Measurements from ENCODE around the gene CAMK2A.
A peak's percentile ranks its signal among the peaks of the same experiment; 100 is the strongest.

Gene CAMK2A

DNA sequence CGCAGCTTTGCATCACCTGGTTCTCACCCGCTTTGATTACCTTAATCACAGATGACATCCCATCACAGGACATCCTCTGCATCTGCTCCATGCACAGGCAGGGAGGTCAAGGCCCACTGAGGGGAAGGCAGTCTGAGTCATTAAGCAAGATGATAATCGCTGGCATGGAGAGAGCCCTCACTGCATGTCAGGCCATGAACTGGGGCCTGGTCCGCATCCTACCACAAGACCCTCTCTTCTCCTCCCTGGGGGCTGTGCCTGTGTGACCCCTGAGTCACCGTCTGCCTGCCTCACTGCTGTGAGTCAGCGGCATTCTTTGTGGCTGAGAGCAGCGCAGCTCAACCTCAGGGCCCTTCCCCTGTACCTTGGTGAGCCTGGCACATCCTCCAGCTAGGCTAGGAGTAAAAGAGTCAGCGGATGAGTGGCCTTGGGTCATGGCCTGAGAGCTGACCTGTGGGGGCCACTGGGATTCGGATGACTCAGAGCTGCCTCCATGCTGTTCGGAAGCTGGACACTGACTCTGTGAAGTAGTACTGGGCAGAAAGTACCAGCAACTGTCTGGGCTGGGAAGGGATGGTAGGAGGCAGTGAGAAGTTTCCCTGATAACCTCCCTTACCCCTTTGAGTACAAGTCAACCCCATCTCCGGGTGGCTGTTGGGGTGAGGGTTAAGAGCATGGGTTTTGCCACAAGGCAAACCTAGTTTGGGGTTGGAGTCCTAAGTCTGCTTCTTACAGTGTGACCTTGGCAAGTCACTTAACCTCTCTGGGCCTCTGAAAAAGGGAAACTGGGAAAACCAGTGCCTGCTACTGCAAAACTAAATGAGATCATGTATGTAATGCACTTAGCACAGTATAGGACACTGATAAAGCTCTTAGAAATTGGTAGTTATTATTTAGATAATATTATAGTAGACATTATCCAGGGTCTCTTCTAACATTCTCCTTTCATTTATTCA lies 27.8 kb upstream of the CAMK2A start:
- intact Hi-C loops (cut with DNase I), result no loop called here

DNA sequence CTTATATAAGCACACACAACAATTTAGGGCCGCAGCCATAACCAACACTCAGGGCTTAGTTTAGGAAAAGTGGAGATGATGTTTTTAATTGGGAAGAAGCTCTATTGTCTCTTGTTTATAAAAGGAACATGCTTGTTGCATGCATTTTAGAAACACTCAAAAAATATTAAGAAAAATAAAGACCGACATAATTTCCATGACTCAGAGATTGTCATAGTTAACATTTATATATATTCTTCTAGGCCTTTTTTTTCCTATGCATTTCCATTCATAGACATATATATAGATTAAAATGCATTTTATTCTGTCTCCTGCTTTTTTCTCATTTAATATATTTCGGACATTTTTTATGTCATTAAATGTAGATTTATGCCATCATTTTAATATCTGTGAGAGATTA lies 26.7 kb upstream of the CAMK2A start:
- intact Hi-C loops (cut with DNase I), result no loop called here
- no peak for DNase-seq

More for the DNA sequence above, 27.8 kb upstream of the CAMK2A start:
- no peak for DNase-seq

DNA sequence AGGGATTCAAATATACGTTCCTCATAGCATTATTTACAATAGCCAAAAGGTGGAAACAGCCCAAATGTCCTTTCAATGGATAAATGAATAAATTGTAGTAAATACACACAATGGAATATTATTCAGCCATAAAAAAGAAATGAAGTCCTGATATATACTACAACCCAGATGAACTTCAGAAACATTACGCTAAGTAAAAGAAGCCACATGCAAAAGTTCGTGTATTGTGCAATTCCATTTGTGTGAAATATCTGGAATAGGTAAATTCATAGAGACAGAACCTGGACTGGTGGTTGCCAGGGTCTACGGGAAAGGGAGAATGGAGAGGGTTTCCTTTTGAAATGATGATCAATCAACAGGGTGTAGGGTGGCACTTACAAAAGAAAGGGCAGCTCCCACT lies 25.7 kb upstream of the CAMK2A start:
- DNase-seq, result no peak
- intact Hi-C loops (cut with DNase I), result no loop called here

DNA sequence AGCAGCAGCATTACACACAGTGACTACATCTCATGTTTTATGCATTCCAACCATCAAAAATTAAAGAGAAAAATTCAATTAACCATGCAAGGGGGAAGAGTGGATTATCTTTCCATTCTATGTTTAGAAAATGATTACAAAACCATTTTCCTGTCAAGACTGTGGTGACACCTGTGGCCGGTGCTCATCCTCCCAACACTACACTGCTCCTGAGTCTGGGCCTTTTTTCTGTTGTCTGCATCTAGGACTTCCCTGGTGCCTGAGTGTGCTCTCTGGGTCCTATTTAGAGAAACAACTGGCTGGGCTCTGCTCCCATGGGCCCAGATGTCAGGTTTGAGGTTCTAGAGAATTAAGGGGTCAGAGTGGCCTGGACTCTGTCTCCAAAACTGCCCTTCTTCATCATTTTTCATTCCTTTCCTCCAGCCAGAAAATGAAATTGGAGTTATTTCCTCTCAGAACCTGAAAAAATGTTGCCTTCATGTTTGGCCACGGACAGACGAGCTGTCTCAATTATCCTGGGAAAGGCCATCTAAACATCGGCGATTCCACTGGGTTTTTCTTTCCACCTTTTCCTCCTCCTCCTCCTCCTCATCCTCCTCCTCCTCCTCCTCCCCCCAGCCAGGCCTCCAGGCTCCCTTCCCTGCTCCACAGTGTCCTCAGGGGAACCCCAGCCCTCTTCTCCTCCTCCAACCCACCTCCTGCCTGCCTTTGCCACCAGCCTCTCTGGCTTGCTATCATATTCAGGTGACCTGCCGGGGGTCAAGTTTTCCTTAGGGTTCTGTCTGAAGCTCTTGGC lies 24.5 kb upstream of the CAMK2A start:
- intact Hi-C loops (cut with DNase I), result no loop called here
- no peak for DNase-seq

DNA sequence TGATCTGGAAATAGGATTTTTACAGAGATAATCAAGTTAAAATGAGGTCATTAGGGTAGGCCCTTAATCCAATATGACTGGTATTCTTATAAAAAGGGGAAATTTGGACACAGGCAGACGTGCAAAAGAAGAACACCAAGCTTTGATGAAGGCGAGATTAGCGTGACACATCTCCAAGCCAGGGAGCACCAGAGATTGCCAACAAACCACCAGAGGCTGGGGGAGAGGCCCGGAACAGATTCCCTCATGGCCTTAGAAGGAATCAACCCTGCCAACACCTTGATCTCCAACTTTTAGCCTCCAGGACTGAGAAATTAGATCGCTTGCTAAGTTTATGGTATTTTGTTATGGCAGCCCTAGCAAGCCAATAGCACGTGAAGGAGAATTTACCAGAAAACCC lies 23.9 kb upstream of the CAMK2A start:
- intact Hi-C loops (cut with DNase I), result no loop called here
- DNase-seq, result no peak

DNA sequence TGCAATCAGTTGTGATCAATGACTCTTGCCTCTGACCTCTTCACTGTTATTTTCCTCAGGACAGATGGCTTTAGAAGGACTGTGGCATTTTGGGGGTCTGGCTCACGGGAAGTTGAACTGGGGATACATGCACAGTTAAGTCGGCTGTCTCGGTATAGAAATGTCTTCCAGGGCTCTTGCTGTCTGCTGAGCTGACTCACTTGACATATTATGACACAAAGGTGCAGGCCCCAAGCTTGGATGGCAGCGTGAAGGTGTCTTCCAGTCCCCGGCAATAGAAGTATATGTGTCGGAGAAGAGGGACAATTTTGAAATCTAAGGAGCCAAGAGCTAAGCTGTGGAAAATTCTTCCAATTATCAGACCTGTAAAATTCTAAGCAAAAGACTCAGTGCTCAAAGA lies 22.9 kb upstream of the CAMK2A start:
- DNase-seq, result peak in 1 of 10 donors; percentile 12
- intact Hi-C loops (cut with DNase I), result no loop called here

DNA sequence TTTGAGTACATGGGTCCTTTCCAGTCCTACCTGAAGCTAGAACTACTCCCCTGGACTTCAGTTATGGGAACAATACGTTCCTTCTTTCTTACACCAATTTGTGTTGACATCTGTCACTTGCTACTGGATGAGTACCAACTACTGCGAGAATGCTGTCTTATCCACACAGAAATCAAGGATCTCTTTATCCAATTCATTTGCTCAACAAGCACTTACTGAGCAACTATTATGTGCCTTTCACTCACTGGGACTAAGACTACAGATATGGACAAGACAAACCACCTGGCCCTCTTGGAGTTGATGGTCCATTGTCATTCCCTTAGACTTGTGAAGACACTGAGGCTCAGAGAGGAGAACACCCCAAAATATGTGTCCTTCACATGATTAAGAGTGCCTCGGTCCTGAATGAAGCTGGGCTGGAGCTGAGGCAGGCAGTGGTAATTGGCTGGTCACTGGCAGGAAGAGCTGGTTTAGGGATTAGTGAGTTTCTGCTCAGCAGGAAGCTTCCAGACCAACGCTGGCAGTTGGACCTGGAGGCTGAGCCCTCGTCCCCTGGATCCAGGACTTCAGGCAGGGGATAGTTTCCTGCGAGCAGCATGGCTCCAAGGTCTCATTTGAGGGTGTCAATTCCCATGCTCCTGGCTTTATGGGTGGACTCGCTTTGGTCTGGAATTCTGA lies 21.6 kb upstream of the CAMK2A start:
- DNase-seq, result no peak
- intact Hi-C loops (cut with DNase I), result no loop called here

DNA sequence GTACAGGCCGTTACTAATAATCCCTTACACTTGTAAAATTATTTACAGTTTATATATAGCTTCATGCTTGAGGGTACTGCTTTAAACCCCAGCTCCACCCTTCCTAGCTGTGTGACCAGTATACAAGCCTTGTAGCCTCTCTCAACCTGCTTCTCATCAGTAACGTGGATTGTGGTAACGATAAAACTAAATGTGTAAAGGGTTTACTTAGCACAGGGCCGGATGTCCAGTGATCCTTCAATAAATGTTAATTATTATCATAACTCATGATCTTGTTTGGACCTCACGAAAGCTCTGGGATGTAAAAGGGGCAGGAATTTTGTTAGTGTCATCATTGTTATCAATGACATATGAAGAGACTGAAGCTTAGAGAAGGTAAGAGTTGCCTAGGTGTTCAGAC lies 20.7 kb upstream of the CAMK2A start:
- intact Hi-C loops (cut with DNase I), result no loop called here
- DNase-seq, result no peak

DNA sequence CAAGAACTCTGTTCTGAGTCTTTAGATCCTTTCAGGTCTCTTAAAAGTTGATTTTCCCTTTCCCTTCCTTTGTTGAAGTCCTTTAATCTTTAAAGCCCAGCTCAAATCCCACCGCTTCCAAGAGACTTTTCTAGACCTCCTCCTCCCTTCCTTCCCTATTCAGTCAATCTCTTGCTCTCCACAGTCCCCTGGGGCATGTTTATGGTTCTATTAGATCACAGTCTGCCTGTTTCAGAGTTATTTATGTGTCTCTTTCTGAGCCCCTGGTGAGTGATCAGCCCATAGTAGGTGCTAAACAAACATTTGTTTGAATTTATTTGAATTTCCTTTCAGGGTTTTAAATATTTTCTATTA lies 20.3 kb upstream of the CAMK2A start:
- no peak for DNase-seq
- intact Hi-C loops (cut with DNase I), result no loop called here

DNA sequence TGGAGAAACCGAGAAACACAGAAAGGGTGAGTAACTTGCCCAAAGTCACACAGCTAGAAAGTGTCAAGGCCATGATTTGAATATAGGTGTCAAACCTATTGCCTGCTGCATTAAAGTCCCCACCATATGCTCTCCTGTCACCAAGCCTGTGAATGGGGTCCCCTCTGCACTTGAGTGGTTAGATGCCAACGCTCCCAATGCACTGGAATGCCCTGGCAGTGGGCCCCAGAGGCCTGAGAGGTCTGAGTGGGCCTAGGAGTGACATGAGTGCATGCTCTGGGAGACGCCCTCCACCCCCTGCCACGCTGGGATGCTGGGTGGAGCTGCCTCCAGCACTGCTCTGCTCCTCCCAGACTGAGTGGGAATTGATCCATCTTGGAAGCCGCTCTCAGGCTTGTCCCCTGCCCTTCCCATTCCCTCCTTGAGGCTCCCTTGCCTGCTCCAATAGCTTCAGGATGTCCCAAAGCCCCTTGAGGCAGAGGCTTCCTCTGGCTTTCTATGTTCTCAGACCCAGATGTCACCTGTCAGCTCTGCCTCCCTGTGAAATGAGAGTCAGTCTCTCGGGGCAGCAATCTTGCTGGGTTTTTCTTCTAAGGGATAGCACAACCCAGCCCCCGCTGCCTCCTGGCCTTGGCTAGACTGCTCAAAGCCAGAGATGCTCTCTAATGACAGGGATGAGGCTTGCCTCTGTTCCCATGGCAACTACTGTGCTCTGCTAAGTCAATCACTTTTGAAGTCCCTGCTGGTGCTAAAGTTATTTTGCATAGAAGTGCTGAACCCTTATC lies 19.7 kb upstream of the CAMK2A start:
- intact Hi-C loops (cut with DNase I), result no loop called here
- DNase-seq, result no peak

DNA sequence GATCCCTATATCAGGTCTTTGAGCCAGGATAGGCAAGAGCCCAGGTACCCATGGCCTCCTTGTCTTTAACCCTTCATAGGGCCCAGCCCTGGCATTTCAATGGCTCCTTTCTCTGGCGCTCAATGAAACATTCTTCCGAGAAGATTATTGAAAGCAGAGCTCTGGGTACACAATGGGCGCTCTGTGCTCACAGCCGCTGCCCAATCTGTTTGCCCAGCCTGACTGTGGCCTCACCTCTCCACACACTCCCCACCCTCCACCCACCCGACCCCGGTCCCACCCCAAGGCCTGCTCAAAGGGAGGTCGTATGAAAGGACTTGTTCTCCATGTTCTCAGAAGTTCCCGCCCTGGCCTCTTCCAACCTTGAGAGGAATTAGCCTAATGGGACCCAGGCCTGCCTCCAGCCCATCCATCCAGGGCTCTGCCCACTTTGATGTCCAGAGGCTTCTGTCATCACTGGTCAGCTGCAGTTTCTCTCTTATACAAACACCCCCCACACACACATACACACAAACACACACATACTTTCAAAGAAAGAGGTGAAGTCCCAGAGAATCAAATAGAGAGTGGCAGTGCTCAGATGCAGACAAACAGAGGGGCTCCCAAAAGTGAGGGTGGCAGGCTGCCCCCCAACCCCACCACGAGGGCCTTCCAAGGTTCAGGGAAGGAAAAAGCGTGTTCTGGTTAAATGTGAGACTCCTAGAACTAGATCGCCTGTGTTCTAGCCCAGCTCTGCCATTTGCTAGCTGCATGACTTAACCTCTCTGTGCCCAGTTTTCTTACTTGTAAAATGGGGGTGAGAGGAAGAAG lies 18.2 kb upstream of the CAMK2A start:
- DNase-seq, result peak in 3 of 10 donors; percentile 38 to 90 (median 58)

DNA sequence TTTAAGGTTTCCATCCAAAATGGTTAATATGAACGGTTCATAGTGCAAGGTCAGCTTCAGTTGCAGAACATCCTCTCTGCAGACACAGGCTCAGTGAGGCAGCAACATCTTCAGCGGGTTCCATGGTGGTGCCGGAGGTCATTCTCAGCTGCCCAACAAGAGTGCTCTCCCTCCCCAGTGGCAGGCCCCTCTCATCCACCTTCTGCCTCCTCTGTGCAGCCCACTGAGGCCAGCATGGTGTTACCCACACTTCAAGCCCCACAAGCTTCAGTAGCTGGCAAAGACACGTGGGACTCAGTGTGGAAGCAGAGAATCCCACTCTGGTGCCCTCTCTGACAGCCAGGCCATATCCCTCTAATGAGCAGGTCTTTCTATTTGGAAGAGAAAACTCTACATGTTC lies 17.2 kb upstream of the CAMK2A start:
- intact Hi-C loops (cut with DNase I), result no loop called here
- peak in 1 of 10 donors; percentile 44 for DNase-seq

More for the DNA sequence above, 18.2 kb upstream of the CAMK2A start:
- intact Hi-C loops (cut with DNase I), result no loop called here

DNA sequence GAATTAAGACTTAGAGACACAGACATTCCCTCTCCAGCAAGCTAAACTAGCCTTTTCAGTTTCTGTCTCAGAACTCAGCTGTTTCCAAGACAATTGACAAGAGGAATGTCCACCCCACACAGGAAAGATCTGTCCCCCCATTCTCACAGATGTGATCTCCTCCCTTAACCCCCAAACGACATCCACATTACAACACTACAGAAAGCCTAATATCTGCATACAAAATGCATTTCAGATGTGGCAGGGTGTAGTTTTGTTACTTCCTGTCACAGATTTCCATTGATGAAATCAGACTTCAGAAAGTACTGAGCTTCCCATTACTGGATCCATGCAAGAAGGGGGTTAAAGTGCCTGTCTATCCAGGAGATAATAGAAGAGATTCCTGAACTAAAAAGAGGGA lies 16.0 kb upstream of the CAMK2A start:
- DNase-seq, result no peak
- intact Hi-C loops (cut with DNase I), result no loop called here

DNA sequence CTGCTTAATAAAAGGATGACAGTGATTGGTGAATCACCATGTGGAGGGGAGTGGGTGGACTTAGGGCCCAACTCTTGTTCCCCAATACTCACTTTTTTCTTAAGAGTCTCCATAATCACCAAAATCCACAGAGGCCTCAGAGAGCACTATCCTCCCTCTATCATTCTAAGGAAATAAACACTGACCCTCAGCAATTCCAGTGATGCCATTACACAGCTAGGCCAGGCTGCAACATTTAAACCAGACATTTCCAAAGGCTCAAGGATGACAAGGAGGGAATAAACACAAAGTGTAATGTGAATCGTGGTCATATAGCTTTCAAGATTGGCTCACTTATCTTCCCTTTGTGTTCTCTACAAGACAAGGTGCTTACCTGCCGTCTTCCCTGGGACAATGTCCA lies 15.5 kb upstream of the CAMK2A start:
- intact Hi-C loops (cut with DNase I), result no loop called here

DNA sequence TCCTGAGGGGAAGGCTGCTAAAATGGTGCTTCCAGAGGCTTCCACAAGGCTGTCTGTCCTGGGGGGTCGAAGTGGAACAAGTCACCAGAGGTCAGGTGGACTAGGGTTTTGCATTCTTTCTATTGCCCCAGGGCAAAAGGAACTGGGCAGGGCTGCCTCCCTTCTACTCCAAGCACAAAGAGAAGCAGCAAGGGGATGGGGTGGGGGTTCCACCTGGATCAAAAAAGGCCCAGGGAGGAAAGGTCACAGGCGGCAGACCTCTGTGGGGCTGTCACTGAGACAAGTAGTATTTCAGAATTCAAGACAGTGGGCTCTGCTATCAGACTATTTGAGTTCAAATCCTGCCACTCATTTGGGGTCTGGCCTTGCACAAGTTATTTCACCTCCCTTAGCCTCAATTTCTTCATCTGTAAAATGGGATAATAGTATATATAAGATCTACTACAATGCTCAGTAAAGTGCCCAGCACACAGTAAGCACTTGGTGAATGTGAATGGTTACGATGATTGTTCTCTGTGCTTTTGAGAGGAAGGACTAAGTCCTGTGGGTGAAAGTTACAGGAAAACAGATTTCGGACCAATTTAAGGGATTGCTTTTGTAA lies 15.0 kb upstream of the CAMK2A start:
- DNase-seq, result peak in 1 of 10 donors; percentile 36
- intact Hi-C loops (cut with DNase I), result no loop called here

More for the DNA sequence above, 15.5 kb upstream of the CAMK2A start:
- DNase-seq, result no peak

DNA sequence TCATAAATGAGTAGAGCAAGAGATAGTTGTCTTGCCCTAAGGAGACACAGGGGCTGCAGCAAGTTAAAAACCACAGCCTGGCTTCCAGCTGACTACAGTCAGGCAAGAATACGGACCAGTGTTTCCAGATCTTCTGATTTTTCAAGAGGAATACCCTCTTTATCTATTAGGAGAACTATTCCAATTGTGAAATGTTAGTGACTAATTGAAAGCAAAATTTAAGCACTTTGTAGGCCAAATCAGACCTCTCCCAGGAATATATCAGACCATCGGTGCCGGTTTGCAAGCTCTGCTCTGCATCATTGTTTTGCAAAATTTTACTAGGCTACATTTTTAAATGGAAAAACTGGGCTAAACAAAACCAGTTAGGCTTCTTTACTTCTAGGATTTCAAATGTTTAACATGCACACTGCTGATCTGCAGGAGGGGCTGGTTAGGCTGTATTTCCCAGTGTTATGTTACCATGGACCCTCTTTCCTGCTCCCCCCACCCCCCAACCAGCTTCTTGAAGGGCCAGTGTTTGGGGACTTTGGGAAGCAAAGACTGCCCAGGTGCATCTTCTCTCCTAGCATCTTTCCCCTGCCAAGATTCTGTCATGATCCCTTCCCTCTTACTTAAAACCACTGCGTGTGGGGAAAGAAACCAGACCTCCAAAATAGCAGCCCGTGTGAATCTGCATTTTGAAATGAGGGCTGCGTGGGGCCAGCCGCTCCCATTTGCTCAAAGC lies 14.2 kb upstream of the CAMK2A start:
- intact Hi-C loops (cut with DNase I), result no loop called here

DNA sequence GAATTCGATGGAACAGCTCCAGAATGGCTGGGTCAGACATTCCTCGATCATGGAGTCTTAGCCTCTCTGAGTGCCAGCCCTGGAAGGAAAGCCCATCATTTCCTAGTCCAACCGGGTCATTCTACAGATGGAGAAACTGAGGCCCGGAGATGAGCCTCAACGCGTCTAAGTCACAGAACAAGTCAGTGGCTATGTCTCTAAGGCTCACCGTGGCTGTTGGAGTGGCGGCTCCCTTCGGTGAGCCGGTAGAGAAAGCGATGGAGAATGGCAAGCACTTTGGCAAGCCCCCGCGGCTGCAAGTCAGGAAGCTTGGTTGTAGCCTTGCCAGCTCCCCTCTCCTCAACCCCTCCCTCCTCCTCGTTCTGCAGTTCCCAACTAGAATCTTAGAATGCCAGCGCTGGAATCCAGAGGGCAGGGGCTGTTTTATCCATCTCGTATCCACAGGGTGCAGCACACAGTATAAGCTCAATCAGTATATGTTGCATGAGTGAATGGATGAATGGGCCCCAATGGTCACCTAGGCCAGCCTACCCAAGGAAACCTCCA lies 13.6 kb upstream of the CAMK2A start:
- intact Hi-C loops (cut with DNase I), result no loop called here
- peak in 1 of 10 donors; percentile 63 for DNase-seq

More for the DNA sequence above, 14.2 kb upstream of the CAMK2A start:
- DNase-seq, result peak in 1 of 10 donors; percentile 24

Data from posterior cingulate gyrus (tissue), 11 donors.